H4 (cell line): ENCODE results near the gene CCL1. TPM values are rescaled to one million over a fixed set of nuclear protein-coding genes. Genes with fewer than 3 reads are reported as not detected.

ENCODE experiments used
- DNase-seq: peaks from one replicate; pipeline ENCODE4 v3.0.0-alpha.2; 2015; ENCODE audit warnings: low spot score
- total RNA-seq: library from RNA; depleted of rRNA; stranded (reverse); fragments of >200 nt; shearing (Covaris generic); gene quantifications from 2 replicates; pipeline ENCODE4 v1.2.3, GENCODE V29; 2014

The CCL1 gene
- total RNA-seq, 1 experiment from 2014 or later, result not detected

DNA sequence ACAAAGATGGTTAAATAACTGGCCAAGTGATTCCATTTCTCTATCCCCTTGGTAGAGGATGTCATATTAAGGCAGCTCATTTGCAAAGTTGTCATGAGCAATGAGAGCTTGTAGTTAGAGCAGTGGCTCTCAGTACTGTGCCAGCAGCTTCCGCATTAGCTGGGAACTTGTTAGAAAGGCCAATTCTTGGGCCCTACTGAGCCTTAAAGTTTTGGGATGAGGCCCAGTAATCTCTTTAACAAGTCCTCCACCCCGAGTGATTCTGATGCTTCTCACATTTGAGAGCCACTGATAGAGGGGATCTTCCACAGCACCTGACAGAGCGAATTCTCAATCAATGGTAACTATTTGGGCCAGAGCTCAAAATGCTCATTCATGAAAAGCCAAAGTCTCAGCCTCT, 20.2 kb upstream of the CCL1 start:
- DNase-seq, result no peak

DNA sequence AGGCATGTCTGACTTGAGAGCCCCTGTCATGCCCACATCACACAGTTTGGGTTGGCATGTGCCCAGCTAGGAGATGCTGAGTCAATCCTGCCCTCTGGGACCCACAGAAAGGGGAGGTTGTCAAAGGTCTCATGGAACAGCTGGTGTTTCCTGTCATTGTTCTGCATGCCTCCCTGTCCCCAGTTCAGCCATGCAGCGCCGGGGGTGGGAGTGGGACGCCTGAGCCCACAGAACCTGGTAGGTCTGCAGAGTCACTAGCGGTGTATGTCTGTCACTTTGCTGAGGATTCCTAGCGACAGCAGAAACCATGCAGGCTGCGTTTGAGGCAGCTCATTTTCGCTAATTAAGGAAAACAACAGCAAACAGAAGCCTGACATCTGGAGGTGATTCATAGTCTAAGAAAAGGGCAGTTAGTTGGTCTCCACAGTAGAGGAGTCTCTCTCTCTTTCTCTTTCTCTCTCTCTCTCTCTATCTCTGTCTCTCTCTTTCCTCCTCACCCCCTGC, 19.6 kb upstream of the CCL1 start:
- DNase-seq, result peak; percentile 33

DNA sequence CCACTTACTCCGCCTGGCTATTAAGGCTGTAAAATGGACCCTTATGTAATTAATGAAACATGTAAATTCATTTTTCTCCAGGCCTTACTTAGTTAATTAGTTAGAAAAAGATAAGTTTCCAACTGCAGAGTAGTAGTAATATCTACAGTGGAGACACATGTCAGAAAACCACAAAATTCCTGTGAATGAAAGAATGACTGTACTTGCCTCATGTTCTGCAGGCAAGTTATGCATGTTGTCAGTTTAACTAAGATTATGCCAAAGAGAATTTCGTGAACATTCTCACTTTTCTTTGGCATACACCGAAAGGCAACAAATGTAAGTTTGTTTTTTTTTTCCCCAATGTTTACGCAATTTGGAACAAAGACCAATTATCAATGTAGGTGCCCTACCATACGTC, 16.8 kb upstream of the CCL1 start:
- no peak for DNase-seq

DNA sequence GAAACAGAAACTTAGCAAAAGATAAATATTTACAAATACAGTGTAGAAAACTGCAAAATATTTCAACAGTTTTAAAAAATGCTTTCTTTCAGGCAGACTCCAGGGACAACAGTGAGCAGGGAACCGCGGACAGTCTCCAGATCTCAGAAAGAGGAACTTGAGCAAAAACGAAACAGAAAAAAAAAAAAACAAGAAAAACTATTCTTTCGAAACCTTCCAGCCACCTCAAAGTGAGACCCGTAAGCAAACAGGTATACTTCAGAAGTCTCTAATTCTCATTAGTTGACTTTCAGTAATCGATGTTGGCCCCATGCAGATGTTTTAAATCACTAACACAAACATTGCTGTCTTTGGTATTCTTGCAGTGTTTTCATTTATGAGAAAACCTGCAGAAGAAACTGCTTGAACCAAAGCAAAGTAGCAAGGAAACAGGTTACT, 15.7 kb upstream of the CCL1 start:
- DNase-seq, result no peak

DNA sequence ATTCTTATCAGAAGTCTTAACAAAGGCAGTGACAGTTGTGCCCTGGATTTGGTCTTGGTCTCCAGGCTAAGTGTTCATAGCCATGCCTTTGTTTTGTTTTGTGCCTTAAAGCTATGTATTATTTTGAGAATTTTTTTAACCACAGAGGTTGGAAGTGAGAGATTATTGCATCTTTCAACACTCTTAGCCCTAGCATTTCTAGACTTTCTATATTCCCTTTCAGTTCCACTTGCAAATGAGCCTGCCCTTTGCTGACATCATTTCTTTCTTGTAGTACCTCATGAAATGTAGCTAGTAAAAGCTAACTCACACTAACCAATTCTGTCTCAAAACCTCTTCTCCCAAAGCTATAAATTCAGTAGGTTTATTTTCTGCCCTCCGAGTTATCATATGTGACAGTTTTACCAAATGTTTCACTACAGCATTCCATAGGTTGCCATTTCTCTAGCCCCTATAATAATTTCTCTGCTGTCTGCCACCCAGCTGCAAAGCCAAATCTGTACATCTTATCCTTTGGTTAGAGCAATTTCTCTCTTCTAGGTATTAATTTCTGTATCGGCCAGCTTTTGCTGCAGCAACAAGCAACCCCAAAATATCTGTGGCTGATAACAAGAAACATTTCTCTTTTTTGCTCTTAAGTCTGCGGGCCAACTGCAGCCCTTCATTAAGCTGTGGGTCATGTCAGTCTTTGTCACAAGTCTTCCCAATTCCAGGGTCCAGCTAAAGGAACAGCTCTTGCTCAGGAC, 14.2 kb upstream of the CCL1 start:
- DNase-seq, result no peak

DNA sequence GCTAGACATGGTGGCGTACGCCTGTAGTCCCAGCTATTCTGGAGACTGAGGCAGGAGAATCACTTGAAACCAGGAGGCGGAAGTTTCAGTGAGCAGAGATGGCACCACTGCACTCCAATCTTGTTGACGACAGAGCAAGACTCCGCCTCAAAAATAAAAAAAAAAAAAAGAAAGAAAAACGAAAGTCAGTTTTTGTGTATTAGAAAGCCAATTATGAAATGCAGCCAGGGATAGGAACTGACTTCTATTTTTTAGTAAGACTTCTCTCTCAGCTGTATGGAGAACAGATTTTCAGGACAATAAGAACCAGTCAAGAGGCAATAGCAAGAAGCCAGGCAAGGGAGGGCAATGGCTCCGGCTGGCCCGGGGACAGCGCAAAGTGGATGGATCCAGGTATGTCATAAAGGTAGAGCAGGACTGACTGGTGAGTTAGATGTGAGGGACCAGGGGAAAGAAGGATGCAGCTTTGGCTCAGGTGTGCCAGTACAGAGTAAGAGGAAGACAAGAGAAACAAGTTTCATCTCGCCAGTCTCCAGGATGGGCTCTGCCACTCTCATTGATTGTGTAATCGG, 12.5 kb upstream of the CCL1 start:
- no peak for DNase-seq

DNA sequence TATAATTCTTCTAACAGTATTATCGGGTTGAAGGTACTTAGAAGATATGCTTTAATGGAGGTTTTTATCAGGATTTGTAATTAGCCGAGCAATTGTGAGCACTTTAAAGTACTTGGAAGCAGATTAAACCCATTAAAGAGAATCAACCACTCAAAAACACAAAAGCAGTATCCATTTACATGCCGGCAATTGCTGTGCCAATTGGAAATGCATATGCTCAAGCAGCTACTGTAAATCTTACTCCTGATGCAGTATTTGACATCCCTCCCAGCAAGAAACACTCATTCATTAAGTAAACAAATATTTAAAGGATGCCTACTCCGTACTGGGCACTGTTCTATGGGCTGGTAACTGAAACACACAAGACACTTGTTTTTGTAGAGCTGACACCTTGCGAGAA, 11.4 kb upstream of the CCL1 start:
- DNase-seq, result no peak

DNA sequence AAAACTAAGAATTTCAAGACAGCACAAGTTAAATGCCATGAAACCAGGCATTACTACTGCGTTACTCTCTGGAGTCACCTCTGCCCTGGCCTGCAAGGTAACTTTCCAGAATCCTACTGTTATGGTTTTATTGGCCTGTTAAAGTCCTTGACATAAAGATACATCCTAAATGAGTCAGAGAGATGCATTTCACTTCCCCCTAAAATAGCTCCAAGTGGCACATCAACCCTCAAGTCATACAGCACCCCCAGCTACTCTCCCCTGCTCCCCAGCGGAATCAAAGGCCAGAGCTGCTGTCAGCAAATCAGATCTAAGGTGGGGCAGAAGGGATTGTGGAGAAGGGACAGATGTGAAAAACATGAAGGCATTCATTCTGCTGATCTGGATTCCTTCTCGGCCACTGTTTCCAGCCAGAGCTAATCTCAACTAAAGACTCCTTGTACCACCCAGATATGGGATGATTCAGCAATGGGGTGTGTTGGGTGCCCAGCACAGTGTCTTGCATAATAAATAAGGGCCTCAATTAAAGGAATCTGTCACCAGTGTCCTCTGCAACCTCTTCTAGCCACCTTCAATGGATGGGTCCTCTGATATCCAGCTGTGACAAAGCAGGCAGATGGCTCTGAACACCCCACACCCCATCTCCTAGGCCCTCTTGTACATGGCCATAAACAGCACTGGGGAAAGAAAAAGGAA, 8.5 kb upstream of the CCL1 start:
- DNase-seq, result no peak

DNA sequence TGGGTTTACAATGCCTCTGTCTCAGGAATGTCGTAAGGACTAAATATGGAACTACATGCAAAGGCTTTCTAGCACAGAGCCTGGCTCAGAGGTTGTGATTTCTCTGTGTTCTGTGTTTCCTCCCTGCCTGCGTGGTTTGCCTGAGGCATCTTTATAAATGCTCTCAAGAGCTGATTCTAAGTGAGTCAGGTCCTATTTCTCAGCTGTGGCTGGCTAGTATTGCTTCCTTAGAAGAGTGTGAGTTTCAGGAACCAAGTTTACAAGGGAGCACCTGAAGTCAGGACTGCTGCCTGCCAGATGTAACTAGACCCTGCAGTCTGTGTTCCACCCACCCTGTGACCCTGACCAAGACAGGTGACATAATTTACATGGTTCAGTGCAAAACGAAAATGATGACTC, 8.0 kb upstream of the CCL1 start:
- peak; percentile 49 for DNase-seq

DNA sequence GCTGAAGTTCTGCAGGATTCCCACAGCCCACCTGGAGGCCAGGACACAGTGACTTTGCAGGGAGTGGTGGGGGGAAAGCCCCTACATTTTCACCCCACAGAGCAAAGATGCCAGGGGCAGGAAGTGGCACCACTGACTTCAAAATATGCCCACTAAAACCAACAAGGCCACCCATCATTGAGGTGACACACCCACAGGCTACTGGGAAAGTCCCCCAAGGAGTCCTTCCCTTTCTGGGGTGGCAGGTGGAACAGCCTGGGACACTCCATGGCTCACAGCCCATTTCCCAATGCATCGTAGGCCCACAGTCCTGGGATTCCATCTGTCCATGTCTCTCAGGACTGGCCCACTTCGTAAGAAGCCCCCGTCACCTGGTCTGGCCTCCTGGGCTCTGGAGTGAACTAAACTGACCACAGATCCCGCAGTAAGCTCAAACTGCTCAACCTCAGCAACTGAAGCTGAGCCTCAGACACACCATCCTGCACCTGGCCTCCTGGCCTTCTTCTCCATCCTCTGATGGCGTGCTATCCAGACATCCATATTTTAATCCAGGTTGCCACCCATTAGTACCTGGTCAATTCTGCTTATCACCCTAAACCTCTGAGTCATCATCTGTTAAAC, 7.5 kb upstream of the CCL1 start:
- DNase-seq, result no peak

DNA sequence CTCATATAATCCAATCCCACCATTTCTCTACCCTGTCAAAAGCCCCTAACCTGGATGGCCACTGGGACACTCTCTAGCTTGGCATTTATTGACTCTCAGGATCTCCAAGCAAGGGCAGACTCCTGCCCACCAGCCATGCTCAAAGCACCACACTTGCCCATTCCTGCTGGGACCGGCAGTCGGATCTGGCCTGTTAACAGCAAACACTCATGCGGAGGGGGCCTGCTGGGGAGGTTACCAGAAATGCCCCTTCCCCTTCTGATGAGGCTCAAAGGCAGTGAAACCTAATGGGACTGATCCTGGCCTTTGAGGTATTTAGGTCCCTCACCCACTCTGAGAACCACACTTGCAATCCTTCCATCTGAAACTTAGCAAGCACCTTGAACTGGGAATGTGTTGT, 6.5 kb upstream of the CCL1 start:
- DNase-seq, result no peak

DNA sequence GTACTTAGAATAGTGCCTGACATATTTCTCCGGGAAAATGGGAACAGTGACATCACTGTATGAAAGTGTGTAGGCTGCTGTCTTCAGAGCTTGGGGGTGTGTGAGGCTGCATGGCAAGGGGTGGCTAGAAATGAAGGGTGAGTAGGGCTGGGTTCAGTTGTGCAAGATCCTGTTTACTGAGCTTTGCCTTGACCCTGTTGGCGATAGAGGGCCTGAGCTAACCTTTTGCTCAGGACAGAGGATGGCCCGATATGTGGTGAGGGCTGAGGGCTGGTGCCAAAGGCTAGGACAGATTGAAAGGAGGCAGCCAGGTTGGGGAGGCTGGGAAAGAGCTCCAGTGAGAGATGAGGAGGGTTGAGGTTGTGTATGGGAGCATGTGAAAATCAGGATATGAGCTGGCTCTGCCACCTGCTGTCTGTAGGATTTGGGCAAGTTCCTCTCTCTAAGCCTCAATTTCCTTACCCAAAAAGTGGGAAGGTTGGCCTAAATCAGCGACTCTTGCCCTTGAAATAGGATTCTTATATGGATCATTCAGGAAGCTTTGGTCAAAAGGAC, 6.0 kb upstream of the CCL1 start:
- no peak for DNase-seq

DNA sequence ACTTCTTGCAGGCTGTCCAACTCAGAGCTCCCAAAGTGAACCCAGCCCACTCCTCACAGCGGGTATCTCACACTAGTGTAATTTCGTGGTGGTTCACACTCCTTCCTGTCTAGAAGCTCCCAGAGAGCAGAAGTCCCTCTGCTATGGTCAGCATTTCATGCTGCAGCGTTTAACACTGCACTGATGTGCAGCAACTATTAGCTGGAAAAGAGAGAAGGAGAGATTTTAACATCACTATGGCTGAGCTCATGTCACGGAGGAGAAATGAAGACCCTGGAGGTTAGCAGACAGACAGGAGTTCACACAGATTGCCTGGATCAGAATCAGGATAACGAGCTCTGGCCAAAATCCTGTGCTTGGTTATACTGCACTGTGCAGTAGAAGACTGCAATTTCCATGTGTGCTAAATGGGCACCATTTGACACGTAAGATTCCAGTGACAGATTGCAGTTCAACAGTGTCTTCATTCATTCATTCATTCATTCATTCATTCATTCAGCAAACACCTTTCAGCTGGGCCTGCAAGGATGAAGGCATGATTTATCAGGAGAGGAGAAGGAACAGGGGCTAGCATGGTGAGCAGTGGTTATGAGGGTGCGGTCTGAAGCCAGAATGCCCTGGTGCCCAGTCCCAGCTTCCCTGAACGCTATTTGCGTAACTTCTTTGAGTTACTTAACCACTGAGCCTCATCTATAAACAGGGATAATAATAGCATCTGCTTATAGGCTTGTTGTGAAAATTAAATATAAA, 5.3 kb upstream of the CCL1 start:
- no peak for DNase-seq

DNA sequence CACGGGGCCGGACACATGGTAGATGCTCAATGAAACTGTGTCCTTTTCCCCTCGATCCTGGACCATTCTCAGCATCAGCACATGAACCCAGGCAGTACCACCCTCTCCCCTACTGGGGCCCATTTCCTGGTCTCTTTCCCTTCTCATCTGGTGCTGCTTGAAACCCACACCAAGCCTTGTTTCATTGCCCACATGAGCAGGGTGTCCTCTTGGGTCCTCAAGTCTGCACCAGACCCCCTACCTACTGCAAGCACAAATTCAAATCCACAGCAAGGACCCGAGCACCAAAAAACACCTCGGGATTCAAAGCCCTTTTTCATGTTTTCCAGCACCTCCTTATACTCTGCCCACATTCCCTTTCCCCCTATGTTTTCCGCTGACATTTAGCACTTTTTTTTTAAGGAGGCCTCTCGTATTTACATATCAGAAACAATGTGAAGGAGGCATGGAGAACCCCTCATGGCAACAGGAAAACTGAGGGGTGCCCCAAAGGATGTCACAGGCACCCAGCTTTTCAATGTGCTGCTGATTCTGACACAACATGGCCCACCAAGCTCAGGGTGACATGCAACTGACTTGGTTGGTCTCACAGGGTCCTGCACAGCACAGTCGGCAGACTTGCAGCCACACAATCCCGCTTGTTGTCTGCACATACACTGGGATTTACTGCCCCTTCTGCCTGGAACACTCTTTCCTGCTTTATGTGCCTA, 4.6 kb upstream of the CCL1 start:
- DNase-seq, result no peak

DNA sequence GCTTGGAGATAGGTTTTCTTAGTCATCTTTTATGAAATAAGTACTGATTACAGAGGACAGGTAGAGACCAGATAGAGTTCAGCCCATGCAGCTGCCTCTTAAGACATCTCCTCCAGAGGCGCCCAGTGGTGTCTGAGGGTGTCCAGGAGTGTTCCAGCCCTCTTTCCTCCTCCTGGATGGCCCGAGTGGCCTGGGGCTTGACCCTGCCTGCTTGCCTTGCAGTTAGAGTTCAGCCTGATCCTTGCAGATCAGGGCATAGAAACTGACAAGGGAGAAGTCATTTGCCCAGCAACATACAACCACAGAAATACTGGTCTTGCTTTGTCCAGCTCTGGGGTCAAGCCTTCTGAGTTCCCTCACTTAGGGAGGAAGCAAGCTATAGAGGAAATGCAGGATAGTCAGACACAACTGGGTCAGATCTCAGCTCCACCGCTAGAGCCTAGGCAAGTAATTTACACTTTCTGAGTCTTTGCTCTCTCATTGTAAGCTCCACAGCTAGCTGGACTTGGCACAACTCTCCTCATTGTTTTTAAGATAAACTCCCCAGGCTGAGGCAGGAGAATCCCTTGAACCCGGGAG, 3.6 kb upstream of the CCL1 start:
- no peak for DNase-seq

DNA sequence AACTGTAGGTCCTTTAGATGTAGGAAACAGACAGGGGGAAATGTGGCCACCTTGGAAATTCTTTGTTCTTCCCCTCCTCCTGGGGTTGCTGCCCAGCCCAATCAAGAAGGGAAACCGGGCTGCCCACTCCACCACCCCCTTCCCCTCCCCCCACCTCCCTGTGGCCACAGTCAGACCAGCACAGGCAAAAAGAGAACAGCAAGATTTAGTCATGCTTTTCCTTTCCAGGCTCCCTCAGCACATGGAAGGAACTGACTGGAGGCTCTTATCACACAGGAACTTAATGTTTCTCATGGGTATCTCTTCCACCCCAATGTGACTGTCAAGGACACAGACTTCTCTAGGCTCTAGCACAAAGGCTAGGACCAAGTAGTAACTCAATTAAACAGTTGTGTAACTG, 3.0 kb upstream of the CCL1 start:
- no peak for DNase-seq

DNA sequence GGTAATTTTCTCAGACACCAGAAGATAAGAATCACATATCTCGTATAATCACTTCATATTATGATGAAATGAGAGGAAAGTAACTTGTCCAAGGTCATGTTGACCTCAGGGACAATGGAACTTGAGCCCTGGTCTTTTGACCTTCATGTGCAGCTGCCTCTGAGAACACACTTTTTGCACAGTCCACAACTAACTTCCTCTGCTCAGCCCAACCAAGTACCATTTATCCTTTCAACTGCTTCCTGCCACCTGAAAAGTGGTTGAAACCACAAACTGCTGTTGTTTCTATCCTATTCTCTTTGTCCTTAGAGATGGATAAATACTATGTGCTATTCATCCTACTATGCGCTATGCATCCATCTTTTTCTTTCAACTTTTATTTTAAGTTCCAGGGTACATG, 2.3 kb upstream of the CCL1 start:
- DNase-seq, result no peak

DNA sequence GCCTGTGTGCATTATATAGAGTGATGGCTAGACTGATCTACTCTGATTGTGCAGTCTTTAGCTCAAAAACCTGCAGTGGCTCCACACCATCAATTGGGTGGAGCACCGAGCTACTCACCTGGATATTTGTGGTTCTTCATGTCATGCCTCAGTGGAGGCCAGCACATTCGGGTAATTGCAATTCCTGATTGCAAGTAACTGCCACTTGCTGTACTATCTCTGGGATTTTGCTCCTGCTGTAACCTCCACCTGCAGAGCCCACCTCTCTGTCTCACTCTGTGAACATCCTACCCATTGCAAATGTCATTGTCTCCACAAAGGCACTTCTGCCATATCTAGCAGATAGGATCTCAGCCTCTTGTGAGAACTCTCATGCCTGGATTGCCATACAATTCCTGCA, 1.7 kb upstream of the CCL1 start:
- no peak for DNase-seq

DNA sequence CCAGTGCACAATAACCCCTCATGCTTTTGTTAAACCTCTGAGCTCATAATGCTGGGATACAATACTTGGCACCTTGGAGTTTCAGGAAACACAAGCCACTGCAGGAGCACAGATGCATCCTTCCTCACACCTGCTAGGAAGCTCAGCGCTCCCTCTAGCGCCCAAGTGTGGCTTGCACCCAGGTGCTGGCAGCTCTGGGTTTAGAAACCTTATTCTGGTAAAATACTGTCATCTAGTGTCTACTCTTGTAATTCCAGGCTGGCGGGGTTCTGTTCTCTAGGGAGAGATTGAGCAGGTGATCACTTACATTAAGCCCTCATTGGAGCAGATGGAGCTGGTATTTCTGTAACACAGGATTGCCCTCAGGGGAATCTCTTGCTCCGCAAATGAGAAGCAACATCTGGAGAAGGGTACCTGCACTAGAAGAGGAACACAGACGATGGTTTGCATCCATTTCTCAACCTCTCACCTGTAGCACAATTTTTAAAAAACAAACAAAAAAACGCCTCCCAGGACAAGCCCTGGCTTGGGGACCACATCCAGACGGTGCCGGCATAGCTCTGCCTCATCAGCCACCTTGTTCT, 1.5 kb downstream of the CCL1 start:
- peak; percentile 82 for DNase-seq

DNA sequence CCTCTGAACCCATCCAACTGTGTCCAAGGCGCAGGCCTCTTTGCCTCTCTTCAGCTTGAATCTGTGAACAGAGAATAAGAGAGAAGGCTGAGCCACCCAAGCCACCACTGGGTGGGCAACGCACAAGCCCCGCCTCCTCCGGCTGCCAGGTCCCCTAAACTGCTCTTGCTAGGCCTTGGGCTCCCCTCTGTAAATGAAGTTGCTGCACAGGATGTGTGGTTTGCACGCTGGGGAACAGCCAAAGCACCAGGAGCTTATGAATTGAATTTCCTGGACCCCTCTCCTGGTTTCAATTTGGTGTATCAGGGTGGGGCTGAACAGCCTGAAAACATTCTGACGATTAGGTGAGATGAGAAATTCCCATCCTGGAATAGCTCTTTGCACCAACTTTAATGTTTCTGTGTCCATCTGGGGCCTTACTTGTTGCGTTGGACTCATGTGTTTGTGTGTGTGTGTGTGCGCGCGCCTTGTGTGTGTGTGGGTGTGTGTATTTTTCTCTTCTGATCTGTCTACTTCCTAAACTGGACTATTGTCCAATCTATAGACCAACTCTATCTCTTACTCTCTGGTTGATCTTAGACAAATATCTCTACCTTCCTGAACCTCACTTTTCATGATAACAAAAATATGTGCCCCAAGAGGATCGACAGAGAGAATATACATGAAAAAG, 2.3 kb downstream of the CCL1 start:
- no peak for DNase-seq
